SK-N-DZ (cell line): Measurements from ENCODE around the gene GULP1.

ENCODE experiments used
- small RNA-seq, 2 experiments: library from RNA; depleted of rRNA; stranded (forward); fragments of <200 nt; gene quantifications; one replicate each; pipeline ENCODE3, GENCODE V24; 2014

GULP1 gene

Small RNA genes lying within 50 kb of the gene (small RNA-seq; reads per million reads assigned to genes)
- 1.0 to 65.2 reads per million in 2 experiments for gene MIR561
- gene RNA5SP114 = 0 to 0.04 reads per million in 2 experiments
